Ishikawa (cell line): ENCODE data around the gene CAMK1G.

Experiments
- CREB1 ChIP-seq: IDR thresholded peaks from 2 replicates; pipeline ENCODE4 v1.6.1; 2012; ENCODE audit warnings: low read depth
- EGR1 ChIP-seq: IDR thresholded peaks from 2 replicates; pipeline ENCODE4 v1.6.1; 2012
- EP300 ChIP-seq: IDR thresholded peaks from 2 replicates; pipeline ENCODE4 v1.6.1; 2012; ENCODE audit warnings: borderline replicate concordance
- RAD21 ChIP-seq: IDR thresholded peaks from 2 replicates; pipeline ENCODE4 v1.6.1; 2012; ENCODE audit warnings: low read depth
- TAF1 ChIP-seq: IDR thresholded peaks from 2 replicates; pipeline ENCODE4 v1.6.1; 2012; ENCODE audit warnings: low read depth, mild to moderate bottlenecking
- TEAD4 ChIP-seq: IDR thresholded peaks from 2 replicates; pipeline ENCODE4 v1.6.1; 2012
- YY1 ChIP-seq: IDR thresholded peaks from 2 replicates; pipeline ENCODE4 v1.6.1; 2012; ENCODE audit warnings: low read depth
- TF ChIP-seq, protein P1 (sequence below): IDR thresholded peaks from 2 replicates; pipeline ENCODE4 v1.6.1; 2012
- TF ChIP-seq, protein P2 (sequence below): IDR thresholded peaks from 2 replicates; pipeline ENCODE4 v1.6.1; 2012; ENCODE audit warnings: low read depth, mild to moderate bottlenecking

DNA sequence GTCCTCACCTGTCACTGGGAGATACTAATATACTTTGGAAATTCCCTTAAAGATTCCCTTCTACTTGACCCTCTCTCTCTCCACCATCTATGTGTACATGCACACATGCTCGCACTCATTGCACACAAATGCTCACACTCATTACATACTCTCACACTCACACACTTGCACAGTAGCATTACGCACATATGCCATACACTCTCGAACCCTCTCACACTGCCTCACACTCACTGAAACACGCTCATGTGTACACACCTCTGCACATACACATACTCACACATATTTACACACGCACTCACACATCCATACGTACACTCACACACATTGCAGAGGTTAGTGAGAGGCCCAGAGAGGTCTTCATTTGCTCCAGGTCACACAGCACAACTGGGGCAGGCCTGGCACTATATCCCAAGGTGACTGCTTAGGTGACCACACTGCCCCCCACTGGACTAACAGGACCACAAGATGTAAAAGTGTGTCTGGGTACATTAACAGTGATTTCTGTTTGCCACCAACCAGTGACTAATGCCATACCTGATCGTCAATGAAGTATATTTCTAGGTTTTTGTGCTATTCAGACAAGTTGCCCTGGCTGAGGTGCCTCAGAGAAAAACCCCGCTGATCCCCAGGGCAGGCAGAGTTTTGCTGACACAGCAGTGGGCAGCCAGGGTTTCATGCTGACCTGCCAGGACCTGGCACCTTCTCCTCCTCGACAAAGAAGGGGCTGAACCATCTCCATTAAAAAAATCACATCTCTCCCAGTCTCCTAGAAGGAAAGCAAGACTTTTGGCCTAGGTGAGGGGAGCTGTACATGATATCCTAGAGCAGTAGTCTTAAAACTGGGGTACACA is 28.5 kb upstream of the CAMK1G start:
- no peak for TF ChIP-seq YY1
- TF ChIP-seq RAD21, result no peak
- TF ChIP-seq EP300, result no peak
- TF ChIP-seq, protein P1, sequence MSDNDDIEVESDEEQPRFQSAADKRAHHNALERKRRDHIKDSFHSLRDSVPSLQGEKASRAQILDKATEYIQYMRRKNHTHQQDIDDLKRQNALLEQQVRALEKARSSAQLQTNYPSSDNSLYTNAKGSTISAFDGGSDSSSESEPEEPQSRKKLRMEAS, result no peak
- TF ChIP-seq EGR1, result no peak
- no peak for TF ChIP-seq TAF1
- TF ChIP-seq, protein P2, sequence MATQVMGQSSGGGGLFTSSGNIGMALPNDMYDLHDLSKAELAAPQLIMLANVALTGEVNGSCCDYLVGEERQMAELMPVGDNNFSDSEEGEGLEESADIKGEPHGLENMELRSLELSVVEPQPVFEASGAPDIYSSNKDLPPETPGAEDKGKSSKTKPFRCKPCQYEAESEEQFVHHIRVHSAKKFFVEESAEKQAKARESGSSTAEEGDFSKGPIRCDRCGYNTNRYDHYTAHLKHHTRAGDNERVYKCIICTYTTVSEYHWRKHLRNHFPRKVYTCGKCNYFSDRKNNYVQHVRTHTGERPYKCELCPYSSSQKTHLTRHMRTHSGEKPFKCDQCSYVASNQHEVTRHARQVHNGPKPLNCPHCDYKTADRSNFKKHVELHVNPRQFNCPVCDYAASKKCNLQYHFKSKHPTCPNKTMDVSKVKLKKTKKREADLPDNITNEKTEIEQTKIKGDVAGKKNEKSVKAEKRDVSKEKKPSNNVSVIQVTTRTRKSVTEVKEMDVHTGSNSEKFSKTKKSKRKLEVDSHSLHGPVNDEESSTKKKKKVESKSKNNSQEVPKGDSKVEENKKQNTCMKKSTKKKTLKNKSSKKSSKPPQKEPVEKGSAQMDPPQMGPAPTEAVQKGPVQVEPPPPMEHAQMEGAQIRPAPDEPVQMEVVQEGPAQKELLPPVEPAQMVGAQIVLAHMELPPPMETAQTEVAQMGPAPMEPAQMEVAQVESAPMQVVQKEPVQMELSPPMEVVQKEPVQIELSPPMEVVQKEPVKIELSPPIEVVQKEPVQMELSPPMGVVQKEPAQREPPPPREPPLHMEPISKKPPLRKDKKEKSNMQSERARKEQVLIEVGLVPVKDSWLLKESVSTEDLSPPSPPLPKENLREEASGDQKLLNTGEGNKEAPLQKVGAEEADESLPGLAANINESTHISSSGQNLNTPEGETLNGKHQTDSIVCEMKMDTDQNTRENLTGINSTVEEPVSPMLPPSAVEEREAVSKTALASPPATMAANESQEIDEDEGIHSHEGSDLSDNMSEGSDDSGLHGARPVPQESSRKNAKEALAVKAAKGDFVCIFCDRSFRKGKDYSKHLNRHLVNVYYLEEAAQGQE, result no peak
- no peak for TF ChIP-seq TEAD4
- TF ChIP-seq CREB1, result no peak
